HG03196 (cell line): Measurements from ENCODE around the gene VPS26B.
"Not testable (repeated sequence)": the region's sequence is repeated elsewhere in the genome, so short reads cannot be mapped to it uniquely, and the experiment has no call there.

Experiments
- ATAC-seq: cut with Tn5 transposase; IDR thresholded peaks from one replicate; pipeline ENCODE4 v1.9.1; 2021; ENCODE audit not compliant: unreplicated experiment

VPS26B gene

GRCh38 chr11:134278356-134278755 lies 53.9 kb downstream of the VPS26B start:
- ATAC-seq: no peak

- ATAC-seq: not testable (repeated sequence)
Measured at GRCh38 chr11:134281635-134282034, 57.2 kb downstream of the VPS26B start.

- no peak for ATAC-seq
Measured at GRCh38 chr11:134282121-134283045, 57.9 kb downstream of the VPS26B start.

GRCh38 chr11:134283461-134284230 lies 59.2 kb downstream of the VPS26B start:
- ATAC-seq: no peak

GRCh38 chr11:134284349-134284748 lies 59.9 kb downstream of the VPS26B start:
- ATAC-seq: not testable (repeated sequence)

- no peak for ATAC-seq
Measured at GRCh38 chr11:134287561-134287960, 63.1 kb downstream of the VPS26B start.

GRCh38 chr11:134288486-134288885 lies 64.0 kb downstream of the VPS26B start:
- ATAC-seq: no peak

- ATAC-seq: no peak
Measured at GRCh38 chr11:134289167-134289566, 64.7 kb downstream of the VPS26B start.

- ATAC-seq: no peak
Measured at GRCh38 chr11:134289789-134290188, 65.3 kb downstream of the VPS26B start.

- ATAC-seq: no peak
Measured at GRCh38 chr11:134290646-134291045, 66.2 kb downstream of the VPS26B start.

- ATAC-seq: no peak
Measured at GRCh38 chr11:134291196-134291595, 66.7 kb downstream of the VPS26B start.

- ATAC-seq: no peak
Measured at GRCh38 chr11:134292661-134293060, 68.2 kb downstream of the VPS26B start.

GRCh38 chr11:134293119-134294113 lies 68.9 kb downstream of the VPS26B start:
- no peak for ATAC-seq

GRCh38 chr11:134294664-134295063 lies 70.2 kb downstream of the VPS26B start:
- no peak for ATAC-seq
